ENCODE results near the gene SHLD1.
"Not testable (repeated sequence)": the region's sequence is repeated elsewhere in the genome, so short reads cannot be mapped to it uniquely, and the experiment has no call there.

Gene SHLD1

DNA sequence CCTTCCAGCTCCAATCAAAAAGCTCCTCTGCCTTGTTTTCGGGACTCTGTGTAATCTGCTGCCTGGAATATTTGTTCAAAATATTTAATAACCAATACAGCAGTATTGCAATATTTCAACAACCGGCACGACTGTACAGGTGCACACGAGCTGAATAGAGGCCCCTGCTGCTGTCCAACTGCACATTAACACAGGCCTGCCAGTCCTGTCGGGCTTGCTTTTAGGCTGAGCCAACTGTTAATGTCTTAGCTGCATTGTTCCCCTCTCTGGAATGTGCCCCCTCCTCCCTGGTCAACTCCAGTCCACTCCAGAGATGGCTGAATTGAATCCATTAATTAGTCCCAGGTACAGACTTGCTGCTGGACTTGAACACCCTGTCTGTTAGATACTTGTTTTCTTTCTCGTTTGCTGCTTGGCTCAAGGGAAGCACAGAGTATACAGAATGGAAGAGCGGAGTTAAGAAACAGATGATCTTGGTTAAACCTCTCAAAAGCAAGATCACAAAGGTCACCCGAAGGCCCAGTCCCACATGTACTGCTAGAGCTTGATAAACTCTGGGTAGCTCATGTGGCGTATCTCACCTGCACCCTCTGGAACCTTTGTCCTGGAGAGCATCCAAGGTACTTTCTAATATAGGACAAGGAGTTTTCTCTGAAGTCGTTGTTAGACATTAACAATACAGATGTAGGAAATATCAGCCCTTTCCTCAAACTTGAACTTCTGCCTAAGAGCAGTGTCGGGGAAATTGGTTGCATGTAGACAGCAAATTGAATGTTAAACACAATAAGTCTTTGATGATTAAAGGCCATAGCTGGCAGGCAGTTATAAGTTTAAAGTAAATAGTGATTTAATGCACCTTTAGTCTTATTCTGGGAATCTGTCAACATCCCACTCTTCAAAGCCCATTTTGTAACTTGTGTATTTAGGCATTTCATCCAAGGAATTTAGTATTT lies 31.9 kb downstream of the SHLD1 start:
- no peak for DNase-seq

GRCh38 chr20:5784735-5785134 lies 34.5 kb downstream of the SHLD1 start:
- DNase-seq = no peak

DNA sequence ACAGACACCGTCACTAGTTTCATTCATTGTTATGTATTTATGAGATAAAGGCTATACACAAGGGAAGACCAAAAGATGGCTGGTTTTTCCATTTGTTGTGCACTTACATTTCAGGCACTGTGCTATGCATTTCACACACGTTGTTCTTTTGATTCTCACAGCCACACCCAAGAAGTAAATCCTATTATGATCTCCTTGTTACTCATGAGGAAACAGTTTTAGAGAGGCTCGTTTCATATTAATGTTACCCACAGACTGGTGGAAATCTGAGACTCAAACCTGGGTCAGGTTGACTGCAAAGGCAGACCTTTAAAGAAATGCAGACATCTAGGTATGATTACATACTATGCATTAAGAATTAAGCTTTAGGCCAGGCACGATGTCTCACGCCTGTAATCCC lies 34.9 kb downstream of the SHLD1 start:
- no peak for DNase-seq

DNA sequence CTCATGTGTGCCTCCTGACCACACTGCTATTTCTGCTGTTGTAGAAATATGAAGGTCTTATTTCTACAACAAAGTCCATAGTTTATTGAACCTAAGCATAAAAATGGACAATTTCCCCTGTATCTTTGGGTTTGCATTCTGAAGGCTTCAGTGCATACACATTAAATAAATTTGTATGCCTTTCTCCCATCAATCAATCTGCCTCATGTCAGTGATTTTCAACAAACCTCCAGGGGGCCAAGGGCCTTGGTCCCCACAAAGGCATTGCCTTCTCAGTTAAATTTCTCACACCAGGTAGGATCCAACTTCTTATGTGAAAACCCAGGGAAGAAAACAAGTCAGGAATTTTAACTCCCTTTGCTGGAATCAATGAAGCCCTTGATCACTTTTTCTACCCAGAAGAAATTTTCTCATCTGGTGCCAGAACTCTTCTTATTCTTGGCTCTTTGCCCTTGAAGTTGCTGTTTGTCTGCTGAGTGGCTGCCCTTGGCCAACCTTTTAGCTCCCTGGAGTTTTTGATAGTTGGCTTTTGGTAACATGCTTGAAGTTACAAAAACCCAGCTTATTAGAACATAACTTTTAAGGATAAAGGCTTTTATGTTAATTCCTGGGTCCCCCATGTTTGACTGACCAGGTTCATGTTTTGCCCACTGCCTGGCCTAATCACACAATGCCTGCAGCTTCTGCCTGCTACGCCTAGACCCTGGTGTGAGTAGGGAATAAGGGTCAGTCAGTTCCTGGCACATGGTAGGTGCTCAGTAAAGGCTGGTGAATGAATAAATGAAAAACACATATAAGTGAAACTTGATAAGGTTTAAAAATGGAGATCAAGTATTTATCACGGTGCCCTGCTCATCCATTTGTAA lies 37.0 kb downstream of the SHLD1 start:
- DNase-seq = no peak

DNA sequence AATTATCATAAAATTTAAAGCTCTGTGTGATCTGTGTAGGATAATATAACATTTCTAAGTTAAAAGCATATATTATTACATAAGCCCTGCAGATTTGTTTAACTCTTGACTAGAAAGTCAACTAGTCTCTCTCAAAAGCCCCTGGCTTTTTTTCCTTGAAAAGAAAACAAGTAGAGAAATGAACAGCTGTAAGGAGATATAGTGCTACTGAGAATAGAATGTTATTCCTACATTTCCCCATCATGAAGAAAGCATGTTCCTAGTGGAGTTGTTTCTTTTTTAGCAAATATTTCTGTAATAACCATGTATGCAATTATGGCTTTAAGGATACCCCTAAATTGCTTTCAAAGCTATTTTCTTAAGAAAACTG lies 37.6 kb downstream of the SHLD1 start:
- DNase-seq = no peak

- peak; percentile 83 to 88 for DNase-seq
These were observed 38.2 kb downstream of the SHLD1 start for GRCh38 chr20:5788385-5788895.

DNA sequence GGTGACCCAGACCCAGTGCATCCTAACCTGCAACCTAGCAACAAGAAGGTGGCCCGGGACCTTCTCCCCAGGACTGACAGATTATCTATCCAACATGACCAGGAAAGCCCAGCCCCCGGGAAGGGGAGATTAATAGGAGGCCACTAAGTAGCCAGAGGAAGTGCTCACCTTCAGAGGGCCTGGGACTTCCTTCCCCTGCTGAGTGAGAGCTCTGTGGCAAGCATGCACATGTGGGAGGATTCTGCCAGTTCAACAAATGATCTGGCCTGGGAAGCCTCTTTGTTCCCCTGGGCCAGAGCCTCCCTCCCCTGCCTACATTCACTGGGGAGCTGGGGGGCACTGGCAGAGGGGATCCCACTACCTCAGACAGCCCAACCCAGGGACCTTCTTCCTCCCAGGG lies 39.6 kb downstream of the SHLD1 start:
- no peak for DNase-seq

- DNase-seq = no peak
These were observed 43.7 kb downstream of the SHLD1 start for GRCh38 chr20:5793916-5794315.

DNA sequence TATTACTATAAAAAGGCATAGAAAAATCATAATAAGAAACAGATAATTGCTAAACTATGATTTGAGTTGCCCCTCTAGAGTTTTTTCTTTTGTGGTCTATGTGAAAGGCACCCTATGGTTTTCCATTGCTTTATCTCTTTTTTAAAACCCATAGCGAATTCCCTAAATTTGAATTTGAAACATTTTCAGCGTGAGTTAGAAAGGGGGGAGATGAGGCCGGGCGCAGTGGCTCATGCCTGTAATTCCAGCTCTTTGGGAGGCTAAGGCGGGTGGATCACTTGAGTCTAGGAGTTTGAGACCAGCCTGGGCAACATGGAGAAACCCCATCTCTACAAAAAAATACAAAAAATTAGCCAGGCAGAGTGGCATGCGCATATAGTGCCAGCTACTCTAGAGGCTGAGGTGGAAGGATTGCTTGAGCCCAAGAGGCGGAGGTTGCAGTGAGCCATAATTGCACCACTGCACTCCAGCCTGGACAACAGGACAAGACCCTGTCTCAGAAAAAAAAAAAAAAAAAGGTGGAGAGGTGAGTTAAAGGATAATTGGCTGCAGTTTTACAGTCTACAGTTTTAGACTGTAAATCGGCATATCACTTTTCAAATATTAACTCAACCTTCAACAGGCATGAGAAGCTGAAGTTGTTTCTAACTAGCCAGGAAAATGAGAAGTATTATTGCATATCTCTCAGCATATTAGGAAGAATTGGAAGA lies 46.3 kb downstream of the SHLD1 start:
- no peak for DNase-seq

DNA sequence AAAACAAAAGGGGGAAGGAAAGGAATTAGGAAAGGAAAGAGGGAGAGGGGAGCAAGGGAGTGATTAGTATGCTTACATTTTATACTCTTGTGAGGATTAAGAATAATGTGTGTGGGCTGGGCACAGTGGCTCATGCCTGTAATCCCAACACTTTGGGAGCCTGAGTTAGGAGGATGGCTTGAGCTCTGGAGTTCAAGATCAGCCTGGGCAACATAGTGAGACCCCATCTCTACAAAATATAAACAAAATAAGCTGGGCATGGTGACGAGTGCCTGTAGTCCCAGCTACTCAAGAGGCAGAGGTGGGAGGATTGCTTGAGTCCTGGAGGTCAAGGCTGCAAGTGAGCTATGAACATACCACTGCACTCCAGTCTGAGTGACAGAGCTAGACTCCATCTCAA lies 47.0 kb downstream of the SHLD1 start:
- DNase-seq = no peak

DNA sequence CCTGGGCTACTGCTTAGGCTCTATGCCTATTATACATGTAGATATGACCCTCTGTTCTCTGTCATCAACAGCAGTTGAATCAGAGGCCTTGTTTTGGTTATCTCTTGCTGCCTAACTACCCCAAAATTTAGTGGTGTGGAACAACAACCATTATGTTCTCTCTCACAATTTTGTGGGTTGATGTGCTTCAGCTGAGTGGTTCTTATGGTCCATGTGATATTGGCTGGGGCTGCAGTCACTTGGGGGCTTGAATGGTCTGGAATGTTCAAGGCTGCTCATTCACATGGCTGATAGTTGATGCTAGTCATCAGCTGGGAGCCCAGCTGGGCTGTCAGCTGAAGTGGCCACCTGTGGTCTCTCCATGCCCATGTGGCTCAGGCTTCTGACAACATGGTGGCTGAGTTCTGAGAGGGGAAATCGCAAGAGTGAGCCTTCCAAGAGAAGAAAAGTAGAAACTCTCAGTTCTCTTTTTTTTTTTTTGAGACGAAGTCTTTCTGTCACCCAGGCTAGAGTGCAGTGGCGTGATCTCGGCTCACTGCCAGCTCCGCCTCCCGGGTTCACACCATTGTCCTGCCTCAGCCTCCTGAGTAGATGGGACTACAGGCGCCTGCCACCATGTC lies 47.8 kb downstream of the SHLD1 start:
- peak in 1 of 2 donors; percentile 48 for DNase-seq

DNA sequence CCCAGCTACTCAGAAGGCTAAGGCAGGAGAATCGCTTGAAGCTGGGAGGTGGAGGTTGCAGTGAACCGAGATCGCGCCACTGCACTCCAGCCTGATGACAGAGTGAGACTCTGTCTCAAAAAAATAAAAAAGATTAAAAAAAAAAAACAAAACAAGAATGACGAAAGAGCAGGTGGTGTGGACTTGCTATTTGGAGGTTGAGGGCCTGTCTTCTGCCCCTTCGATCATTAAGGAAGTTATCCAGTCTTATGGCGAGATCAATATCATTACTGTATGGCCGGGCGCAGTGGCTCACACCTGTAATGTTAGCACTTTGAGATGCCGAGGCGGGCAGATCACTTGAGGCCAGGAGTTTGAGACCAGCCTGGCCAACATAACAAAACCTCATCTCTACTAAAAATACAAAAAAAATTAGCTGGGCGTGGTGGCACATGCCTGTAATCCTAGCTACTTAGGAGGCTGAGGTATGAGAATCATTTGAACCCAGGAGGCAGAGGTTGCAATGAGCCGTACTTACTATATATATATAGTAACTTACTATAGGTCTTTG lies 53.6 kb downstream of the SHLD1 start:
- DNase-seq = not testable (repeated sequence)

DNA sequence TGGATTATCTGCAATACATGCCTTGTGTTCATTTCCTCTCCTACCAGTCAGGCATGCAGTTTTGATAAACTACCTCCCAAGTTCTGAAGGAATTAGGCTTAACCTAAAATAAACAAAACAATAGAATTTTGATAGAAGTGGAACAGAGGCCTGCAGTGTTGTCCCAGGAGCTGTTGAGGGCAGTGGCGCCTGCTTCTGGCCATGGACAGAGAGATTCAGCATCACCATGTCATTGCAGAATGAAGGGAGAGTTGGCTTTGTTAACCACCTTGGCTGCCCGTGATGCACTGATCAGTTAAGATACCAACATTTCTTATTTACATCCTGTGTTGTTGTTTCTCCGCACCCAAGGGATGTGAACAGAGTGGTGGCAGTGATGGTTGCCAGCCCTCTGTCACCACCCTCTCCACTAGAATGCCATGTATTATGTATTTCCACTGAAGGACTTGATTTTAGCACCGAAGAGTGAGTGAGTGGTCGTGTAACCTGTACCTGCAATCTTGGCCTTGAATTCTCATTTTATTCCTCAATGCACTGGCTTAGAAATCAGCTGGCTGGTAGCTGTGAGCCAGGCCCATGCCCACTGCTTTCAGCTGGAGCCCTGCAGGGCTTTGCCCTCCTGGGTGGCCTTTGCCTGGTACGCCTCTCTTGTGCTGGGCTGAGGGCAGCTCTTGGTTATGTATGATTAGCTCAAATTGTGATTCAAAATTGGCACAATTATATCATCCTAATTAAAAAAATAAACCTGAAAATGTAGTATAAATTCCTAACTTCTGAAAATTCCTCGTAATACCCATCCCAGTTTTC lies 56.5 kb downstream of the SHLD1 start:
- peak in 1 of 2 donors; percentile 17 for DNase-seq

DNA sequence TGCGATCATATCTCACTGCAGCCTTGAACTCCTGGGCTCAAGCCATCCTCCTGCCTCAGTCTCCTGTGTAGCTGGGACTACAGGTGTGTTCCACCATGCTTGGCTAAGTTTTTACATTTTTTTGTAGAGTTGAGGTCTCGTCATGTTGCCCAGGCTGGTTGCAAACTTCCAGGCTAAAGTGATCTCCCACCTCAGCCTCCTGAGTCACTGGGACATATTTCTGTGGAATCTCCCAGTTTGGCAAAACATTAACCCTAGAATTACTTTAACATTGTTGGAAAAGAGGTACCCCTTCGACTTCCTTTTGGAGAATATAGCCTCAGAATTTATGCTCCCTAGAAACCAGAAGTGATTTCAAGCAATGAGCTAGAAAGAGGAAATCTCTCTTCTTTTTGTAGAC lies 57.2 kb downstream of the SHLD1 start:
- no peak for DNase-seq

DNA sequence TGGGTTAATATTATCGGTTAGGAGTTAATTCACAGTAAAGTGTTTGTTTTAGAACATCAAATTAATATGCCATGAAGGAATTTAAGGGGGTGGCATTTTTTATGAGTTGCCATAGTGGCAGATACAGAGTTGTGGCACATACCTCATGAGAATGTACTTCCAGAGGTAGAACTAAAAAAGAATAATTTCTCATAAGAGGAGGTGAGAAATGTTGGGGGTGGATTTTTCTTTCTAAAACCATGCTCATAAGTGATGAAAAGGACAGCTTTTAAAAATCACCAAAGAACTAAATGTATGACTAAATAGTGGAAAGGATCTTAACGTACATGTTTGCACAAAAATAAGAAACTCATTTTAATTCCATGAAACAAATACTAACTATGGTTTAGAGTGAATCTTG lies 58.7 kb downstream of the SHLD1 start:
- no peak for DNase-seq

- no peak for DNase-seq
These were observed 59.3 kb downstream of the SHLD1 start for GRCh38 chr20:5809495-5809894.

DNA sequence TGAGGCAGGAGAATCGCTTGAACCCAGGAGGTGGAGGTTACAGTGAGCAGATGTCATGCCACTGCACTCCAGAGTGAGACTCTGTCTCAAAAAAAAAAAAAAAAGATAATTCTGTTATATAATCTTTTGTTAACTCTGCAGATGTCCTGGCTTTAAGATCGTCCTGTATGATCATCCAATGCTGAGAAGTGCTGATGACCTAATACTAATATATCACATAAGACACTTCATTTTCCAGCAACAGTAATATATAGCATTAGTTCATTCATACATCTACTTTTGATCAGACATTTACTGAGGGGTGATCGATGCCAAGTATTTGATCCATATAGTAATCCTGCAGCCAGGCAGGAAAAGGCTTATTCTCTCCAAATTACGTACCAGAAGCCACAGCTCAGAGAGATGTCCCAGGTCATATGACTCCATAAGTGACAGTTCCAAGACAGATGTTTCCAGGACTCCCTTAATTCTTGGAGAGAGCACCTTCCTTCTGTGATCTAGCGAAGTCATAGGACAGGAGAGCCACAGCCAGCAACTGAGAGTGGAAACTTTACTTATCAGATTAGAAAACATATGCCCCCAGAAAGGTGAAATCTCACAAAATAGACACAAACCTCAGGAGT lies 60.7 kb downstream of the SHLD1 start:
- DNase-seq = no peak

GRCh38 chr20:5811746-5812145 lies 61.5 kb downstream of the SHLD1 start:
- DNase-seq = no peak

GRCh38 chr20:5818346-5818681 lies 68.1 kb downstream of the SHLD1 start:
- DNase-seq = no peak

GRCh38 chr20:5820738-5821137 lies 70.5 kb downstream of the SHLD1 start:
- no peak for DNase-seq

- no peak for DNase-seq
These were observed 71.5 kb downstream of the SHLD1 start for GRCh38 chr20:5821627-5822215.

All from CD4-positive, alpha-beta T cell treated with Interleukin-1 beta for 1 hour (primary cell).